T-helper 2 cell treated with Interferon-gamma antibody and Interleukin-4, amounts not matched to agents 5 μg/mL and 100 μg/mL, for 36 hours (primary cell): ENCODE measurements around the gene ZBTB22.

ENCODE experiments used
- DNase-seq: peaks from one replicate; pipeline ENCODE4 v3.0.0; 2021; ENCODE audit warnings: low spot score
- H3K27ac Mint-ChIP-seq: one replicate; pipeline ENCODE4 v1.8.0; 2021; ENCODE audit warnings: mild to moderate bottlenecking, mixed read lengths
- H3K27me3 Mint-ChIP-seq: one replicate; pipeline ENCODE4 v1.8.0; 2021; ENCODE audit warnings: low read depth, mixed read lengths
- H3K36me3 Mint-ChIP-seq: one replicate; pipeline ENCODE4 v1.8.0; 2021; ENCODE audit warnings: low read depth, mixed read lengths
- H3K4me1 Mint-ChIP-seq: one replicate; pipeline ENCODE4 v1.8.0; 2021; ENCODE audit warnings: low read depth, mixed read lengths
- H3K4me3 Mint-ChIP-seq: one replicate; pipeline ENCODE4 v1.8.0; 2022; ENCODE audit warnings: mild to moderate bottlenecking, moderate library complexity, mixed read lengths
- H3K9me3 Mint-ChIP-seq: one replicate; pipeline ENCODE4 v1.8.0; 2021; ENCODE audit warnings: mixed read lengths

Gene ZBTB22

GRCh38 chr6:33273924-33274902 lies 43.3 kb downstream of the ZBTB22 start:
- peaks cover 52% of the 10 kb centered on the region for H3K4me1 Mint-ChIP-seq
- no peaks in the 10 kb centered on the region for H3K27me3 Mint-ChIP-seq
- no peak for DNase-seq
- peaks cover 69% of the 10 kb centered on the region for H3K36me3 Mint-ChIP-seq
- peak overlapping the region; percentile 100 for H3K4me3 Mint-ChIP-seq
- no peaks in the 10 kb centered on the region for H3K9me3 Mint-ChIP-seq
- H3K27ac Mint-ChIP-seq, result peak overlapping the region; percentile 100

DNA sequence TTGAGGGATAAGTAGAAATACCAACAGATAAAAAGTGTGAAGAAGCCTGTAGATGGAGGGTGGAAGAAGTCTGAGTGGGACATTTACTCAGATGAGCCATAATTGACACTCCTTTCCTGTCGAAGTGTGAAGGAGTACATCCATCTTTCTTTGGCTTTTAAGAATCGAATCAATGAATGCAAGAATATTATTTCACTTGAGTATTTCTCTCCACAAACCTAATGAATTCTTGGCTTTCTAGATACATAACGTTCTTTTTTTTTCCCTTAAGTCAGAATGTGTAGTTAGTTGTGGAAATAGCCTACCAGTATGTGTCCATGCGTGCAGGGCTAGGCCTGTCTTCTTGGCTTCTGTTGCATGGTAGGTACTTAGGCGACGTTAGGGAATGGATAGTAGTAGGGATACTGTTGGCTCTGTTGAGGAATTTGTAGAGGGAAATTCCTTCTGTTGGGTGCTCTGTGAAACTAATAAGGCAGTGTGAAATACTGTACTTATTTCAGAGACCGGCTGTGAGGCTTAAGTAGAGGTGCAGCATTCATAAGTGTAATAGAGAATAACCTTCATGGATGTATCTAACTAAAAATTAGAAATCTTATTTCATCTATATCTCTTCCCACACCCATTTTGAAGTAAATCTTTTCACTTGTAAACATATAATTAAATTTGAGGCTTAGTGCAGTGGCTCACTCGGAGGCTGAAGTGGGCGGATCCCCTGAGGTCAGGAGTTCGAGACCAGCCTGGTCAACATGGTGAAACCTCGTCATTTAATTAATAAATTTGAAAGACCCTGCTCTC lies 44.2 kb downstream of the ZBTB22 start:
- Mint-ChIP-seq H3K4me3 (peak overlapping the region; percentile 100), H3K27ac (peak overlapping the region; percentile 100), H3K9me3 (no peaks in the 10 kb centered on the region), H3K4me1 (peaks cover 52% of the 10 kb centered on the region), H3K27me3 (no peaks in the 10 kb centered on the region), H3K36me3 (peaks cover 64% of the 10 kb centered on the region)
- DNase-seq, result no peak

- no peak for DNase-seq
- H3K9me3 Mint-ChIP-seq, result no peaks in the 10 kb centered on the region
- peaks cover 68% of the 10 kb centered on the region for H3K36me3 Mint-ChIP-seq
- peaks cover 46% of the 10 kb centered on the region for H3K4me1 Mint-ChIP-seq
- peak overlapping the region; percentile 100 for H3K4me3 Mint-ChIP-seq
- H3K27ac Mint-ChIP-seq, result peak overlapping the region; percentile 100
- no peaks in the 10 kb centered on the region for H3K27me3 Mint-ChIP-seq
Observed at GRCh38 chr6:33272275-33273128, 45.0 kb downstream of the ZBTB22 start.

DNA sequence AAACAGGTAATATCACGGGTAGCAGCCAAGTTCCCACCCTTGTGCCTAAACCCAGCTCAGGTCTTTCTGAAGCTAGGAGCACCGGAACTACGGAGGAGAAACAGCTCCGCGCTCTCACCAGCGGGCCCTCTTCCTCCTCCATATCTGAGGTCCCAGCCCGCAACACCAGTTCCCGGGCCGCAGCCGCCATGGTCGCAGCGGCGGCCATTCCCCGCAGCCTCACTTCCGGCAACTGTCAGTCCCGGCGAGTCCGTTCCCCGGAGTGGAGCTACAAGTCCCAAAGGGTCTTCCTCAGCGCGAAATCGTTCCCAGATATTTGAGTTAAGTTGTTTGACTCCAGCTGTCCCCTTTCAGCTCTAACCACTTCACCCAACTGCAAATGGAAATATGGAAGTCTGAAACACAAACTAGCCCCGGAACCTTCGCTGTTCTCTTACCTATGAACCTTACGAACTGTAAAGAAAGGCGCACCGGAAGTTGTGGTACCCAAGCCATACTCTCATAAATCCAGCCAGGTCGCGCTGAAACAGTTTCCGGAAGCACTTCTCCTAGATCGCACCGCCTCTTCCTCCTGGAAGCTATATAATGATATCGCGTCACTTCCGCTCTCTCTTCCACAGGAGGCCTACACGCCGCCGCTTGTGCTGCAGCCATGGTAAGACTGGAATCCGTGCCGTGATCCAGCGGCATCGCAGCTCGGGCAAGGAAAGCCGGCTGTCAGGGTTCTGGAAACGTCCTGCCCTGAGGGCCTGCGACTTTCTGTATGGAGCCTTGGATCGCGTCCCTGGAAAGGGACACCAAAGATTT lies 45.9 kb downstream of the ZBTB22 start, which contains the start of the genes RPS18 and VPS52:
RPS18 (plus strand) TSS at position 608 of the 807 bp plus-strand sequence; CDS start at position 653, 45 bp downstream.
VPS52 (minus strand) TSS at position 409 of the 807 bp plus-strand sequence; CDS start at position 208, 201 bp downstream.
- Mint-ChIP-seq H3K27ac (peak within 1 kb of the TSS; percentile 100), H3K4me3 (peak within 1 kb of the TSS; percentile 100), H3K9me3 (no peaks in the 10 kb centered on the region), H3K27me3 (no peaks in the 10 kb centered on the region), H3K36me3 (peaks cover 67% of the 10 kb centered on the region), H3K4me1 (peaks cover 45% of the 10 kb centered on the region)
- peak; percentile 92 for DNase-seq

- Mint-ChIP-seq H3K36me3 (peaks cover 67% of the 10 kb centered on the region), H3K27me3 (no peaks in the 10 kb centered on the region), H3K9me3 (no peaks in the 10 kb centered on the region), H3K27ac (peak overlapping the region; percentile 100), H3K4me3 (peak overlapping the region; percentile 100), H3K4me1 (peaks cover 40% of the 10 kb centered on the region)
- no peak for DNase-seq
Observed at GRCh38 chr6:33271117-33271467, 46.5 kb downstream of the ZBTB22 start.
